CD14-positive monocyte (primary cell): ENCODE measurements around the gene ZBTB4. TPM values are rescaled to one million over a fixed set of nuclear protein-coding genes. Genes with fewer than 3 reads are reported as not detected.

Experiments
- DNase-seq, 3 donors: peaks; one replicate each; pipeline ENCODE4 v3.0.0-alpha.2; 2011 to 2022
- H2AFZ ChIP-seq: 2 replicates; pipeline ENCODE4 v1.6.0; 2012; ENCODE audit warnings: mild to moderate bottlenecking, low read depth, low read length, inconsistent platforms; ENCODE audit not compliant: insufficient read depth, poor library complexity, severe bottlenecking
- H3K27ac ChIP-seq, 2 donors: 1 replicate in 1 of 2; 2 replicates in 1 of 2; pipeline ENCODE4 v1.5.1; 2012 to 2013; ENCODE audit warnings: low read length in 2 of 2, control low read depth in 1 of 2, inconsistent platforms in 1 of 2, low read depth in 1 of 2, mild to moderate bottlenecking in 1 of 2
- H3K27me3 ChIP-seq, 2 donors: one replicate each; pipeline versions ENCODE4 v1.6.0 to v1.6.1; 2011 to 2013; ENCODE audit warnings: low read length in 2 of 2; ENCODE audit not compliant: control insufficient read depth in 2 of 2, insufficient read depth in 2 of 2
- H3K36me3 ChIP-seq, 2 donors: replicated peaks in 1 of 2; 1 replicate in 1 of 2; 2 replicates in 1 of 2; pipeline versions ENCODE4 v1.5.1 to v1.6.1; 2012 to 2013; ENCODE audit warnings: low read length in 2 of 2, control low read depth in 1 of 2, inconsistent platforms in 1 of 2, mild to moderate bottlenecking in 1 of 2; ENCODE audit not compliant: insufficient read depth in 2 of 2, control insufficient read depth in 1 of 2
- H3K4me1 ChIP-seq, 2 donors: 1 replicate in 1 of 2; 2 replicates in 1 of 2; pipeline versions ENCODE4 v1.5.1 to v1.6.1; 2012 to 2013; ENCODE audit warnings: low read length in 2 of 2, control low read depth in 1 of 2, inconsistent platforms in 1 of 2, mild to moderate bottlenecking in 1 of 2, moderate library complexity in 1 of 2; ENCODE audit not compliant: insufficient read depth in 2 of 2, control insufficient read depth in 1 of 2
- H3K4me2 ChIP-seq: replicated peaks from 2 replicates; pipeline ENCODE3; 2012; ENCODE audit warnings: low read length, moderate library complexity, mild to moderate bottlenecking; ENCODE audit not compliant: poor library complexity, severe bottlenecking; ENCODE audit errors: extremely low read depth
- H3K4me3 ChIP-seq, 3 experiments: fragments of 200-600 bp in 1 of 3; sonication (generic) in 1 of 3; replicated peaks in 1 of 3; 1 replicate in 2 of 3; 2 replicates in 1 of 3; pipeline ENCODE4 v1.5.1; 2011 to 2013; ENCODE audit warnings: low read length in 3 of 3, mild to moderate bottlenecking in 3 of 3, control low read depth in 2 of 3, low read depth in 2 of 3, inconsistent platforms in 1 of 3, moderate library complexity in 1 of 3
- H3K79me2 ChIP-seq: 2 replicates; pipeline ENCODE4 v1.6.0; 2012; ENCODE audit warnings: mild to moderate bottlenecking, control low read depth, inconsistent platforms, low read length, moderate library complexity; ENCODE audit not compliant: insufficient read depth
- H3K9ac ChIP-seq: 2 replicates; pipeline ENCODE4 v1.6.0; 2017; ENCODE audit warnings: low read length, mild to moderate bottlenecking; ENCODE audit not compliant: insufficient read depth, poor library complexity, severe bottlenecking
- H3K9me3 ChIP-seq, 2 donors: replicated peaks in 1 of 2; 1 replicate in 1 of 2; 2 replicates in 1 of 2; pipeline versions ENCODE4 v1.5.1 to v1.6.1; 2012 to 2013; ENCODE audit warnings: low read length in 2 of 2, control low read depth in 1 of 2; ENCODE audit not compliant: control insufficient read depth in 1 of 2, insufficient read depth in 1 of 2
- H4K20me1 ChIP-seq: 2 replicates; pipeline ENCODE4 v1.6.0; 2012; ENCODE audit warnings: mild to moderate bottlenecking, low read length, control low read depth, moderate library complexity; ENCODE audit not compliant: insufficient read depth
- H3K27ac Mint-ChIP-seq, 7 donors: one replicate each; pipeline ENCODE4 v1.8.0; 2020; ENCODE audit warnings: mild to moderate bottlenecking in 7 of 7, mixed read lengths in 7 of 7, moderate library complexity in 6 of 7, inconsistent platforms in 2 of 7
- H3K27me3 Mint-ChIP-seq, 3 donors: one replicate each; pipeline ENCODE4 v1.8.0; 2021 to 2022; ENCODE audit warnings: low read depth in 3 of 3, mild to moderate bottlenecking in 3 of 3, mixed read lengths in 3 of 3, moderate library complexity in 3 of 3, inconsistent platforms in 1 of 3
- H3K36me3 Mint-ChIP-seq, 2 donors: one replicate each; pipeline ENCODE4 v1.8.0; 2020; ENCODE audit warnings: mixed read lengths in 2 of 2, inconsistent platforms in 1 of 2, mild to moderate bottlenecking in 1 of 2
- H3K4me1 Mint-ChIP-seq: one replicate; pipeline ENCODE4 v1.8.0; 2020; ENCODE audit warnings: mild to moderate bottlenecking, mixed read lengths
- H3K4me3 Mint-ChIP-seq, 2 donors: one replicate each; pipeline ENCODE4 v1.8.0; 2020; ENCODE audit warnings: mild to moderate bottlenecking in 2 of 2, mixed read lengths in 2 of 2, moderate library complexity in 1 of 2
- H3K9me3 Mint-ChIP-seq, 7 donors: one replicate each; pipeline ENCODE4 v1.8.0; 2020 to 2022; ENCODE audit warnings: mixed read lengths in 7 of 7, mild to moderate bottlenecking in 6 of 7, moderate library complexity in 6 of 7, inconsistent platforms in 2 of 7
- CTCF ChIP-seq: fragments of 200-600 bp; IDR thresholded peaks from one replicate; pipeline ENCODE4 v1.8.0; 2022; ENCODE audit warnings: antibody characterized with exemption, mild to moderate bottlenecking
- WGBS: methylation state at CpG from one replicate; pipeline ENCODE4 v1.1.5; 2013; ENCODE audit warnings: missing lambda C conversion rate; ENCODE audit not compliant: insufficient coverage; 5-methylcytosine and 5-hydroxymethylcytosine counted together
- intact Hi-C, 2 donors: fragments of 100-400 bp; cut with micrococcal nuclease; formaldehyde crosslinking; loops; one replicate each; pipeline versions ENCODE4 v1.15.0 to v1.15.1; 2023
- polyA plus RNA-seq, 3 donors: library from polyadenylated mRNA; depleted of rRNA in 1 of 3; unstranded in 2 of 3; stranded (reverse) in 1 of 3; fragments of 300-500 nt in 2 of 3; fragments of >200 nt in 1 of 3; fragmentation: Illumina TruSeq in 2 of 3; gene quantifications; 1 replicate in 2 of 3; 2 replicates in 1 of 3; pipeline ENCODE4 v1.2.3, GENCODE V29; 2012 to 2021

The ZBTB4 gene
- polyA plus RNA-seq, 3 donors = 3.4 to 8.1 (median 4.4) TPM

- Histone ChIP-seq H3K9me3 (no peaks in the 10 kb centered on the region), H4K20me1 (peaks cover 68% of the 10 kb centered on the region), H3K9ac (no peak overlapping the region), H3K4me1 (no peaks in the 10 kb centered on the region), H3K4me3 (no peak overlapping the region), H3K4me2 (no peak overlapping the region), H3K36me3 (peaks cover 71 to 90% of the 10 kb centered on the region in 2 donors), H2AFZ (no peak overlapping the region), H3K27ac (no peak overlapping the region), H3K27me3 (no peaks in the 10 kb centered on the region), H3K79me2 (peaks cover 47% of the 10 kb centered on the region)
- peaks cover 8% of the 10 kb centered on the region for H3K4me1 Mint-ChIP-seq
- peak overlapping the region in 3 of 7 donors; percentile 4 to 50 (median 45) for H3K27ac Mint-ChIP-seq
- TF ChIP-seq CTCF = no peak
- no peak overlapping the region for H3K4me3 Mint-ChIP-seq
- no peaks in the 10 kb centered on the region for H3K9me3 Mint-ChIP-seq
- peaks cover 81 to 91% of the 10 kb centered on the region in 2 donors for H3K36me3 Mint-ChIP-seq
- 96% methylated on average over 9 of the region's 10 CpGs for WGBS
- intact Hi-C loops = no loop called here
- DNase-seq = no peak
- H3K27me3 Mint-ChIP-seq = peaks cover 0 to 4% (median 0%) of the 10 kb centered on the region in 3 donors
These were observed 17.8 kb upstream of the ZBTB4 start for GRCh38 chr17:7497228-7497627.

GRCh38 chr17:7496470-7497183 is 17.2 kb upstream of the ZBTB4 start:
- no peaks in the 10 kb centered on the region for H3K9me3 Mint-ChIP-seq
- no peak overlapping the region for H2AFZ ChIP-seq
- intact Hi-C loops = no loop called here
- H3K36me3 Mint-ChIP-seq = peaks cover 78 to 87% of the 10 kb centered on the region in 2 donors
- peaks cover 73% of the 10 kb centered on the region for H4K20me1 ChIP-seq
- H3K27me3 ChIP-seq = no peaks in the 10 kb centered on the region
- no peak overlapping the region for H3K4me2 ChIP-seq
- H3K4me1 ChIP-seq = no peaks in the 10 kb centered on the region
- H3K27me3 Mint-ChIP-seq = peaks cover 0 to 4% (median 0%) of the 10 kb centered on the region in 3 donors
- H3K79me2 ChIP-seq = peaks cover 53% of the 10 kb centered on the region
- peaks cover 67 to 90% of the 10 kb centered on the region in 2 donors for H3K36me3 ChIP-seq
- no peak for TF ChIP-seq CTCF
- WGBS = 97% methylated on average over 19 of the region's 20 CpGs
- peak overlapping the region in 4 of 7 donors; percentile 39 to 58 (median 45) for H3K27ac Mint-ChIP-seq
- H3K4me1 Mint-ChIP-seq = peaks cover 8% of the 10 kb centered on the region
- no peak overlapping the region for H3K4me3 Mint-ChIP-seq
- H3K4me3 ChIP-seq = no peak overlapping the region
- H3K9ac ChIP-seq = no peak overlapping the region
- no peak overlapping the region for H3K27ac ChIP-seq
- no peaks in the 10 kb centered on the region for H3K9me3 ChIP-seq
- no peak for DNase-seq
